Measurements from ENCODE around the gene SH3RF3. TPM values are rescaled to one million over a fixed set of nuclear protein-coding genes. Genes with fewer than 3 reads are reported as not detected.
A peak's percentile ranks its signal among the peaks of the same experiment; 100 is the strongest.

The SH3RF3 gene
- total and polyA plus RNA-seq, 2 of the 13 experiments (the other 11 are each of a cell fraction or from before 2014, with no cell fraction given), result 0.04 TPM; not detected in 1

- Histone ChIP-seq H3K9me3 (ENCODE audit: low read length) (no peaks in the 10 kb centered on the region), H3K36me3 (replicated peaks in 1 of 2; ENCODE audit: control insufficient read depth in 1 of 2, insufficient read depth in 2 of 2, low read length in 2 of 2) (no peaks in the 10 kb centered on the region), H4K20me1 (ENCODE audit: insufficient read depth, low read length) (peaks cover 3% of the 10 kb centered on the region; the same call in 1 of the 2 replicates), H3K4me3 (replicated peaks in 1 of 3; ENCODE audit: insufficient read depth in 1 of 3, low read depth in 2 of 3, low read length in 3 of 3) (no peak overlapping the region), H3K27me3 (ENCODE audit: control insufficient read depth in 1 of 2, insufficient read depth in 2 of 2, low read length in 2 of 2) (peaks cover 1 to 7% of the 10 kb centered on the region in 2 experiments; a peak in 1 of 5 replicates), H3K79me2 (ENCODE audit: insufficient read depth, low read length) (no peaks in the 10 kb centered on the region), H3K4me1 (ENCODE audit: insufficient read depth, low read length) (no peaks in the 10 kb centered on the region), H3K27ac (ENCODE audit: extremely low read length, insufficient read depth, low read length) (no peak overlapping the region), H3K9ac (ENCODE audit: insufficient read depth, low read depth, low read length) (no peak overlapping the region), H2AFZ (ENCODE audit: low read length) (no peak overlapping the region), H3K4me2 (ENCODE audit: low read depth, low read length) (no peak overlapping the region)
- no peak for FAIRE-seq
- TF ChIP-seq CC2D1A (CRISPR knock-in tag; IDR thresholded peaks at IDR 0.05) (no peak), BCLAF1 (IDR thresholded peaks at IDR 0.05) (no peak)
- intact Hi-C loops (cut with micrococcal nuclease; ENCODE audit: unreplicated experiment), result no loop called here
- POLR2A ChIA-PET, result no interaction called here
- 52% methylated on average over 10 of the region's 10 CpGs for WGBS (ENCODE audit: low lambda C conversion rate)
- ATAC-seq, result peak; percentile 58
- in situ Hi-C loops (cut with HindIII; ENCODE audit: extremely low pct_ligation_motif_present, low pct_unique_long_range_greater_than_20kb), result no loop called here
- no peak for DNase-seq (ENCODE audit: low spot score)
- BruUV-seq (replicated peaks), result no TSS peak
- CTCF ChIA-PET (ENCODE audit: low intra/inter-chr PET ratio, low total read pairs), result no interaction called here
Measured at GRCh38 chr2:109476641-109477441, 347.8 kb downstream of the SH3RF3 start.

- TF ChIP-seq SIN3A (IDR thresholded peaks at IDR 0.05; ENCODE audit: borderline replicate concordance, low read depth, low read length) (no peak), XRCC5 (optimal IDR thresholded peaks at IDR 0.05; ENCODE audit: low read length) (no peak), ZKSCAN8 (CRISPR knock-in tag; IDR thresholded peaks at IDR 0.05; ENCODE audit: borderline replicate concordance) (no peak), PAWR (CRISPR knock-in tag; IDR thresholded peaks at IDR 0.05; ENCODE audit: borderline replicate concordance) (no peak), REPIN1 (CRISPR knock-in tag; IDR thresholded peaks at IDR 0.05; ENCODE audit: borderline replicate concordance, low read depth) (no peak), TEAD3 (CRISPR knock-in tag; optimal IDR thresholded peaks at IDR 0.05; ENCODE audit: borderline replicate concordance) (no peak), ZNF557 (CRISPR knock-in tag; IDR thresholded peaks at IDR 0.05) (no peak), ZNF607 (CRISPR knock-in tag; IDR thresholded peaks at IDR 0.05; ENCODE audit: borderline replicate concordance) (no peak)
- TF ChIP-seq, protein P1, sequence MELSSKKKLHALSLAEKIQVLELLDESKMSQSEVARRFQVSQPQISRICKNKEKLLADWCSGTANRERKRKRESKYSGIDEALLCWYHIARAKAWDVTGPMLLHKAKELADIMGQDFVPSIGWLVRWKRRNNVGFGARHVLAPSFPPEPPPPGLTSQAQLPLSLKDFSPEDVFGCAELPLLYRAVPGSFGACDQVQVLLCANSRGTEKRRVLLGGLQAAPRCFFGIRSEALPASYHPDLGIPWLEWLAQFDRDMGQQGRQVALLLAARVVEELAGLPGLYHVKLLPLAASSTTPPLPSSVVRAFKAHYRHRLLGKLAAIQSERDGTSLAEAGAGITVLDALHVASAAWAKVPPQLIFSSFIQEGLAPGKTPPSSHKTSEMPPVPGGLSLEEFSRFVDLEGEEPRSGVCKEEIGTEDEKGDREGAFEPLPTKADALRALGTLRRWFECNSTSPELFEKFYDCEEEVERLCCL (CRISPR knock-in tag; IDR thresholded peaks at IDR 0.05; ENCODE audit: borderline replicate concordance), result no peak
- Histone ChIP-seq H3K9ac (ENCODE audit: insufficient read depth, low read depth, low read length) (no peak overlapping the region), H2AFZ (ENCODE audit: low read length) (no peak overlapping the region), H3K4me2 (ENCODE audit: low read depth, low read length) (no peak overlapping the region), H3K27ac (ENCODE audit: extremely low read length, insufficient read depth, low read length) (no peak overlapping the region), H3K9me3 (ENCODE audit: low read length) (no peaks in the 10 kb centered on the region), H4K20me1 (ENCODE audit: insufficient read depth, low read length) (no peaks in the 10 kb centered on the region), H3K4me3 (replicated peaks in 1 of 3; ENCODE audit: insufficient read depth in 1 of 3, low read depth in 2 of 3, low read length in 3 of 3) (no peak overlapping the region), H3K79me2 (ENCODE audit: insufficient read depth, low read length) (no peaks in the 10 kb centered on the region), H3K36me3 (replicated peaks in 1 of 2; ENCODE audit: control insufficient read depth in 1 of 2, insufficient read depth in 2 of 2, low read length in 2 of 2) (no peaks in the 10 kb centered on the region), H3K4me1 (ENCODE audit: insufficient read depth, low read length) (no peaks in the 10 kb centered on the region), H3K27me3 (ENCODE audit: control insufficient read depth in 1 of 2, insufficient read depth in 2 of 2, low read length in 2 of 2) (peaks cover 2 to 7% of the 10 kb centered on the region in 2 experiments; a peak in 1 of 5 replicates)
- no TSS peak for BruUV-seq (replicated peaks)
- ChIA-PET CTCF (ENCODE audit: low intra/inter-chr PET ratio, low total read pairs) (no interaction called here), POLR2A (no interaction called here)
- intact Hi-C loops (cut with micrococcal nuclease; ENCODE audit: unreplicated experiment) (no loop called here), in situ Hi-C loops (cut with HindIII; ENCODE audit: extremely low pct_ligation_motif_present, low pct_unique_long_range_greater_than_20kb) (no loop called here)
- DNase-seq (ENCODE audit: low spot score) (no peak), FAIRE-seq (no peak), ATAC-seq (no peak)
- 35% methylated on average over 10 of the region's 12 CpGs for WGBS (ENCODE audit: low lambda C conversion rate)
Measured at GRCh38 chr2:109478906-109479493, 350.0 kb downstream of the SH3RF3 start.
